B cell (primary cell): ENCODE data around the gene NAGLU. TPM values are rescaled to one million over a fixed set of nuclear protein-coding genes. Genes with fewer than 3 reads are reported as not detected.
A peak's percentile ranks its signal among the peaks of the same experiment; 100 is the strongest.

ENCODE experiments used
- ATAC-seq: fragments of 200-7000 bp; cut with Tn5 transposase; one replicate; pipeline ENCODE4 v1.10.0; 2021; ENCODE audit warnings: low read depth, mild to moderate bottlenecking, moderate number of reproducible peaks, moderate library complexity
- CTCF ChIA-PET: fragments of 350-600 bp; sonication (Branson Sonifier 250); formaldehyde crosslinking; loops from one replicate; lab custom pipeline; 2021; ENCODE audit warnings: antibody characterized with exemption, inconsistent platforms; lab: Charles Lee
- POLR2A ChIA-PET: fragments of 350-600 bp; sonication (Branson Sonifier 250); formaldehyde crosslinking; loops from one replicate; lab custom pipeline; 2021; ENCODE audit warnings: antibody characterized with exemption; lab: Charles Lee
- DNase-seq: peaks from one replicate; pipeline ENCODE4 v3.0.0; 2013
- H2AFZ ChIP-seq: 2 replicates; pipeline ENCODE4 v1.6.1; 2012; ENCODE audit warnings: mild to moderate bottlenecking, low read depth, low read length; ENCODE audit not compliant: insufficient read depth, poor library complexity, severe bottlenecking
- H3K27ac ChIP-seq, 2 donors: 1 replicate in 1 of 2; 2 replicates in 1 of 2; pipeline ENCODE4 v1.5.1; 2012 to 2013; ENCODE audit warnings: low read length in 2 of 2, mild to moderate bottlenecking in 2 of 2, moderate library complexity in 1 of 2
- H3K27me3 ChIP-seq, 4 experiments: fragments of 200-600 bp in 1 of 4; sonication (generic) in 1 of 4; replicated peaks in 1 of 4; 1 replicate in 2 of 4; 2 replicates in 2 of 4; pipeline versions ENCODE4 v1.6.1 to v1.7.0; 2013 to 2016; ENCODE audit warnings: low read length in 3 of 4, mild to moderate bottlenecking in 2 of 4, mixed read lengths in 1 of 4, moderate library complexity in 1 of 4; ENCODE audit not compliant: insufficient read depth in 4 of 4, control insufficient read depth in 3 of 4; ENCODE audit errors: control extremely low read depth in 1 of 4
- H3K36me3 ChIP-seq, 2 experiments: replicated peaks in 1 of 2; 1 replicate in 1 of 2; 2 replicates in 1 of 2; pipeline versions ENCODE4 v1.6.1 to v1.7.1; 2013; ENCODE audit warnings: low read length in 1 of 2; ENCODE audit not compliant: insufficient read depth in 2 of 2, control insufficient read depth in 1 of 2; ENCODE audit errors: control extremely low read depth in 1 of 2, extremely low read depth in 1 of 2
- H3K4me1 ChIP-seq, 2 donors: fragments of 200-600 bp in 1 of 2; sonication (generic) in 1 of 2; 1 replicate in 1 of 2; 2 replicates in 1 of 2; pipeline versions ENCODE4 v1.5.1 to v1.6.1; 2013 to 2017; ENCODE audit warnings: low read length in 2 of 2; ENCODE audit not compliant: control insufficient read depth in 2 of 2, insufficient read depth in 2 of 2
- H3K4me2 ChIP-seq: replicated peaks from 2 replicates; pipeline ENCODE3; 2012; ENCODE audit warnings: mild to moderate bottlenecking, low read depth, low read length; ENCODE audit not compliant: poor library complexity, severe bottlenecking
- H3K4me3 ChIP-seq, 5 experiments: fragments of 200-600 bp in 1 of 5; sonication (generic) in 1 of 5; 1 replicate in 3 of 5; 2 replicates in 2 of 5; pipeline versions ENCODE4 v1.5.1 to v1.7.0; 2011 to 2016; ENCODE audit warnings: low read length in 4 of 5, mild to moderate bottlenecking in 4 of 5, low read depth in 2 of 5, control low read depth in 1 of 5, moderate library complexity in 1 of 5; ENCODE audit not compliant: insufficient read depth in 1 of 5; ENCODE audit errors: control extremely low read depth in 1 of 5, extremely low read depth in 1 of 5
- H3K79me2 ChIP-seq: fragments of 200-600 bp; sonication (generic); one replicate; pipeline ENCODE4 v1.6.0; 2016; ENCODE audit warnings: low read length; ENCODE audit not compliant: control insufficient read depth, insufficient read depth
- H3K9ac ChIP-seq: fragments of 200-600 bp; sonication (generic); 2 replicates; pipeline ENCODE4 v1.6.1; 2017; ENCODE audit warnings: mild to moderate bottlenecking, low read length, moderate library complexity
- H3K9me3 ChIP-seq, 3 donors: one replicate each; pipeline versions ENCODE4 v1.6.1 to v1.7.1; 2013; ENCODE audit warnings: low read length in 2 of 3; ENCODE audit not compliant: control insufficient read depth in 2 of 3, insufficient read depth in 1 of 3; ENCODE audit errors: control extremely low read depth in 1 of 3
- H4K20me1 ChIP-seq: 2 replicates; pipeline ENCODE4 v1.6.0; 2012; ENCODE audit warnings: mild to moderate bottlenecking, low read length; ENCODE audit not compliant: insufficient read depth, control insufficient read depth, poor library complexity, severe bottlenecking
- H3K27ac Mint-ChIP-seq: one replicate; pipeline ENCODE4 v1.8.0; 2021; ENCODE audit warnings: mixed read lengths
- H3K27me3 Mint-ChIP-seq: one replicate; pipeline ENCODE4 v1.8.0; 2021; ENCODE audit warnings: mixed read lengths
- H3K4me1 Mint-ChIP-seq: one replicate; pipeline ENCODE4 v1.8.0; 2021; ENCODE audit warnings: mixed read lengths
- H3K4me3 Mint-ChIP-seq: one replicate; pipeline ENCODE4 v1.8.0; 2021; ENCODE audit warnings: mixed read lengths
- H3K9me3 Mint-ChIP-seq: one replicate; pipeline ENCODE4 v1.8.0; 2022; ENCODE audit warnings: mixed read lengths; ENCODE audit not compliant: insufficient read depth
- EZH2 ChIP-seq: IDR thresholded peaks from 2 replicates; pipeline ENCODE4 v1.6.1; 2012; ENCODE audit warnings: borderline replicate concordance, low read depth, mild to moderate bottlenecking, moderate library complexity, low read length; ENCODE audit not compliant: insufficient read depth, poor library complexity, severe bottlenecking
- WGBS: methylation state at CpG from one replicate; pipeline ENCODE4 v1.1.5; 2013; ENCODE audit warnings: missing lambda C conversion rate; ENCODE audit not compliant: insufficient coverage; 5-methylcytosine and 5-hydroxymethylcytosine counted together
- intact Hi-C: fragments of 100-400 bp; cut with micrococcal nuclease; formaldehyde crosslinking; loops from one replicate; pipeline ENCODE4 v1.10.0; 2022
- polyA plus RNA-seq: library from polyadenylated mRNA; depleted of rRNA; stranded (reverse); fragments of >200 nt; gene quantifications from 2 replicates; pipeline ENCODE4 v1.2.3, GENCODE V29; 2012
- total RNA-seq, 2 donors: library from RNA; stranded (reverse); fragments of 120-200 nt in 1 of 2; gene quantifications; 1 replicate in 1 of 2; 2 replicates in 1 of 2; pipeline versions ENCODE4 v1.2.3 to v1.2.4, GENCODE V29; 2013 to 2022
- TF ChIP-seq, protein P1 (sequence below): fragments of 200-600 bp; IDR thresholded peaks from one replicate; pipeline ENCODE4 v1.8.0; 2022; ENCODE audit warnings: antibody characterized with exemption, mild to moderate bottlenecking

Gene NAGLU
- total and polyA plus RNA-seq, 2 donors (not counting 1 experiment from before 2014, with no cell fraction given): 44.8 to 52.4 TPM

GRCh38 chr17:42568341-42569111, 32.5 kb downstream of the NAGLU start:
- intact Hi-C loops: loop anchor here (5.0 kb wide), 1 partner anchor 109 kb away; the partner anchor contains the start of gene PLEKHH3
- 88% methylated on average over 10 of the region's 14 CpGs for WGBS
- peak overlapping the region; percentile 59 for H3K27ac Mint-ChIP-seq

More at GRCh38 chr17:42568341-42569111, 32.5 kb downstream of the NAGLU start:
- Histone ChIP-seq H3K36me3 (peaks cover 4 to 68% of the 10 kb centered on the region in 2 experiments), H3K27ac (peak overlapping the region in 1 of 2 donors; percentile 4), H3K4me3 (no peak overlapping the region), H3K79me2 (peaks cover 45% of the 10 kb centered on the region), H4K20me1 (peaks cover 13% of the 10 kb centered on the region), H2AFZ (no peak overlapping the region), H3K9ac (no peak overlapping the region), H3K4me1 (peaks cover 15 to 30% of the 10 kb centered on the region in 2 donors), H3K9me3 (no peaks in the 10 kb centered on the region), H3K4me2 (peak overlapping the region; percentile 20), H3K27me3 (no peaks in the 10 kb centered on the region)
- Mint-ChIP-seq H3K4me1 (peaks cover 22% of the 10 kb centered on the region), H3K9me3 (no peaks in the 10 kb centered on the region), H3K4me3 (peak overlapping the region; percentile 34), H3K27me3 (no peaks in the 10 kb centered on the region)
- TF ChIP-seq, protein P1, sequence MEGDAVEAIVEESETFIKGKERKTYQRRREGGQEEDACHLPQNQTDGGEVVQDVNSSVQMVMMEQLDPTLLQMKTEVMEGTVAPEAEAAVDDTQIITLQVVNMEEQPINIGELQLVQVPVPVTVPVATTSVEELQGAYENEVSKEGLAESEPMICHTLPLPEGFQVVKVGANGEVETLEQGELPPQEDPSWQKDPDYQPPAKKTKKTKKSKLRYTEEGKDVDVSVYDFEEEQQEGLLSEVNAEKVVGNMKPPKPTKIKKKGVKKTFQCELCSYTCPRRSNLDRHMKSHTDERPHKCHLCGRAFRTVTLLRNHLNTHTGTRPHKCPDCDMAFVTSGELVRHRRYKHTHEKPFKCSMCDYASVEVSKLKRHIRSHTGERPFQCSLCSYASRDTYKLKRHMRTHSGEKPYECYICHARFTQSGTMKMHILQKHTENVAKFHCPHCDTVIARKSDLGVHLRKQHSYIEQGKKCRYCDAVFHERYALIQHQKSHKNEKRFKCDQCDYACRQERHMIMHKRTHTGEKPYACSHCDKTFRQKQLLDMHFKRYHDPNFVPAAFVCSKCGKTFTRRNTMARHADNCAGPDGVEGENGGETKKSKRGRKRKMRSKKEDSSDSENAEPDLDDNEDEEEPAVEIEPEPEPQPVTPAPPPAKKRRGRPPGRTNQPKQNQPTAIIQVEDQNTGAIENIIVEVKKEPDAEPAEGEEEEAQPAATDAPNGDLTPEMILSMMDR: no peak
- no peak for TF ChIP-seq EZH2
- DNase-seq (no peak), ATAC-seq (no peak)
- CTCF ChIA-PET: interaction anchor here (1.1 to 6.4 kb wide), 4 partner anchors 9 to 40 kb away, joined by 3 to 51 read pairs (median 10); partner anchors contain the start of gene PSMC3IP
- POLR2A ChIA-PET: interaction anchor here (1.6 to 2.4 kb wide), 2 partner anchors 9 to 14 kb away, joined by 18 to 19 read pairs; partner anchors contain the start of gene PSMC3IP
